CD4-positive, alpha-beta T cell treated with Interleukin-6 for 4 hours (primary cell): ENCODE measurements around the gene RAG1.
"Not testable (repeated sequence)": the region's sequence is repeated elsewhere in the genome, so short reads cannot be mapped to it uniquely, and the experiment has no call there.

Experiments used
- DNase-seq: peaks from one replicate; pipeline ENCODE4 v3.0.0-alpha.2; 2020; ENCODE audit warnings: mixed read lengths

Gene RAG1

DNA sequence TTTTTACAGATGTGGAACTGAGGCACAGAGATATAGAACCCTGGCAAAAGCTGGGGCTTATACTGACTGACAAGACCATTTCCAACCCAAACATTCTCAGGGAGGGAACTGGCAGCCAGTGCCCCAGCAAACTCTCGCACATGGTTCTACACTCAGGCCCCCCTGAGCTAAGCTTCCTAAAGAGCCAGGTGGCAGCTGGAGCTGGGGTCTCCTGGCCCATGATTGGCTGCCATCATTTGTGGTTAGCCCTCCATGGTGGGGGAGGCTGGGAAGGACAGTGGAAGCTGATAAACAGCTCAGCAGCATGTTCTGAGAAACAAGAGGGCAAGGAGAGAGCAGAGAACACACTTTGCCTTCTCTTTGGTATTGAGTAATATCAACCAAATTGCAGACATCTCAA, at the start of gene RAG1:
Gene RAG1 (plus strand): TSS at position 314 of the 400 bp plus-strand sequence. CDS start 5,298 bp downstream, outside the sequence.
- DNase-seq = no peak

DNA sequence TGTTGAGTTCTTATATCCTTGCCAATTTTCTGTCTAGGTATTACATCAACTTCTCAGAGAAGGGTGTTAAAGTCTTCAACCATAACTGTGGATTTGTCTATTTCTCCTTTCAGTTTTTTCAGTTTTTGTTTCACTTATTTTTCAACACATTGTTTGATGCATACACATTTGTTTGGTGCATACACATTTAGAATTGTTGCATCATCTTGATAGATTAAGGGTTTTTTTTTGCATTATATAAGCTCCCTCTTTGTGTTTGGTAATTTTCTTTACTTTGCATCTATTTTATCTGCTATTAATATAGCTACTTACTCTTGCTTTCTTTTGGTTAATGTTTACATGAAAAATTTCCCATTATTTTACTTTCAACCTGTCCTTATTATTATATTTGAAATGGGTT, 37.0 kb upstream of the RAG1 start:
- DNase-seq = no peak

GRCh38 chr11:36532941-36533601, 34.7 kb upstream of the RAG1 start:
- no peak for DNase-seq

DNA sequence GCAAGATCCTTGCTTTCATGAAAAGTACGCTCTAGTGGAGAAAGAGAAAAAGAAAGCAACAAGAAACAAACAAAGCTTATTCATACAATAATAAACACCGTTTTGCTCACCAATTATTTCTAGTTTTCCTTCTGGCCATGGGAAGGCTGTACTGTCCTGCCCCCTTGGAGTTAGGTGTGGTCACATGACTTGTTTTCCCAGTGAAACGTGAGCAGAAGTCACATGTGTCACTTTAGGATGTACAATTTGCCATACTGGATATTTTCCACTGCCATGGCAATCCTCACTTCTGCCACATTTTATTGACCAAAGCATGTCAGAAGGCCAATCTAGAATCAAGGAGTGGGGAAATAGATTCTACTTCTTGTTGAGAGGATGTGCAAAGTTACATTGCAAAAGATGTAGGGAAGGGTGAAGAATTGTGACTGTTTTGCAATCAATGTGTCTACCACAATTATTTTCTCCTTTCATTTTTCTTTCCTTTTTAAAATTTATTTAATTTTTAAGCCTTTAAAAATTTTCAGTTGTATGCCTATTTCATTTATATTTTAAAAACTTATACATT, 33.4 kb upstream of the RAG1 start:
- no peak for DNase-seq

- DNase-seq = no peak
Measured at GRCh38 chr11:36540998-36541397, 26.8 kb upstream of the RAG1 start.

DNA sequence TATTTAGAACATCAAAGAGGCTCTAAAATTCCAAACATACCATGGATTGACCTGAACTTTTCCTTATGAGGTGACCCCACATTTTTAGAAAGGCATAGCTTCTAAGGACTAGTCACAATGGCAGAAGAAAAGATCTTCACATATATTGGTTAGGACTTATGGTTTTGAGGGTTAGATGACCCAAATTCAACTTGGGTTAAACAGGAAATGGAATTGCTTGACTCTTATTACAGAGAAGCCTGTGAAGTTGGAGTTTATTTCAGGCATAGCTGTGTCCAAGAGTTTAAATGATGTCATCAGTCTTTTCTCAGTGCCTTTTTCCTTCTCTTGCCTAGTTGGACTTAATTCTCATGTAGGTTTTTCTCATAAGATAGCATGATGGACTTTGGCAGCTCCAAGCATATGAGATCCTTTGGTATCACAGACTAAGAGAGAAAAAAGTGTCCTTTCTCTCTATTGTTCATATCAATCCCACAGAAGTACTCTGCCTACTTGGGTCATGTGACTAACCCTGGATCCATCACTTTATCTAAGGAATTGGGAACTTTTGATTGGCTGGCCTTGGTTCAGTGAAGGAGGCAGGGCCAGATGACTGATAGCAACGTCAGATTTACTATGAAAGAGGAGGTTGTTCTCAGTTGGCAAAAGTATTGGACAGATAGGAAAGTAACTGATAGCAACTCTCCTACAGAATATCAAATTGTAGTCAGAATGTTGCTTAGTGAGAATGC, 17.3 kb upstream of the RAG1 start:
- DNase-seq = no peak

- DNase-seq = not testable (repeated sequence)
Measured at GRCh38 chr11:36557390-36557789, 10.4 kb upstream of the RAG1 start.

DNA sequence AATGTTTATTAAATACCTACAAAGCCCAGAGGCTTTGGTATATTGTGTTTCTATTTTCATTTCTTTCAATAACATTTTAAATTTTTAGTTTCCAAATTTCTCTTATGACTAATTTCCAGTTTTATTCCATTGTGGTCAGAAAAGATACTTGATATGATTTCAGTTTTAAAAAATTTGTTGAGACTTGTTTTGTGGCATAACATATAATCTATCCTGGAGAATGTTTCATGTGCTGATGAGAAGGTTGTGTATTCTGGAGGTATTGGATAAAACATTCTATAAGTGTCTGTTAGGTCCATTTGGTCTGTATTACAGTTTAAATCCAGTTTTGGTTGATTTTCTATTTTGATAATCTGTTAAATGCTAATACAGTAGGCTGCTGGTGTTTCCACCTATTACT, 9.8 kb upstream of the RAG1 start:
- no peak for DNase-seq

- DNase-seq = no peak
Measured at GRCh38 chr11:36558571-36559413, 9.0 kb upstream of the RAG1 start.

- peak; percentile 55 for DNase-seq
Measured at GRCh38 chr11:36564376-36565030, 3.3 kb upstream of the RAG1 start.

DNA sequence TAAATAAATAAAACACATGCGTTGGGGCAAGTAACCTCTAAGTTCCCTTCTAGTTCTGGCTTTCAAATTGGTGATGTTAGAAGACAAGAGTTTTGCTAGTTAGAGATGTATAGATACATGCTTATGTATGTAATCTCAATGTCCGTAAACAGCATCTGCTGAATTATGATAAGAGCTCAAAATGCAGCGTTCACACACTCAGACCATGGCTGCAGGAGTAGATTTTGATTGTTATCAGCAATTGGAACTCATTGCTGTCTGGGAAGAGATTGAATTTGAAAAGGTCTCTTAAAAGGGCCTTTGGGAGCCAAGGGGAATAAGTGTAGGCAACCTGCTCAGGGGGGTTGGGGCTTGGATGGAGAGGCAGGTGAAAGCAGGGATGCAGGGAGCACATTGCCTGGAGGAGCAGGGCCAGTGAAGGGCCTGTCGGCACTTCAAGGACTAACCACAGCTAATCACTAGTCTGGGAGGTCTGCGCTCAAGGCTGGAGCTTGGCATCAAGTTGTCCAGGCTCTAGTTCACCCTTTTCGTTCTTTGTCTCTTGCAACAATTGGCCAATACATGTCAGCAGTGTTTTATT, 2.7 kb upstream of the RAG1 start:
- no peak for DNase-seq

GRCh38 chr11:36566407-36567053, 1.3 kb upstream of the RAG1 start:
- no peak for DNase-seq

DNA sequence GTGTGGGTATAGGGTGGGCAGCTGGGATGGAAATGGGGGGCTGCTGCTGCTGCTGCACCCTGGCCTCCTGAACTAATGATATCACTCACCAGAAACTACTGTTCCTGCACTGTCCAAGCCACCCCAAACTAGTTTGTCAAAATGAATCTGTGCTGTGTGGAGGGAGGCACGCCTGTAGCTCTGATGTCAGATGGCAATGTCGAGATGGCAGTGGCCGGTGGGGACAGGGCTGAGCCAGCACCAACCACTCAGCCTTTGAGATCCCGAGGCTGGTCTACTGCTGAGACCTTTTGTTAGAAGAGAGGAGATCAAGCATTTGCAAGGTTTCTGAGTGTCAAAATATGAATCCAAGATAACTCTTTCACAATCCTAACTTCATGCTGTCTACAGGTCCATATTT, 1.3 kb downstream of the RAG1 start:
- no peak for DNase-seq

DNA sequence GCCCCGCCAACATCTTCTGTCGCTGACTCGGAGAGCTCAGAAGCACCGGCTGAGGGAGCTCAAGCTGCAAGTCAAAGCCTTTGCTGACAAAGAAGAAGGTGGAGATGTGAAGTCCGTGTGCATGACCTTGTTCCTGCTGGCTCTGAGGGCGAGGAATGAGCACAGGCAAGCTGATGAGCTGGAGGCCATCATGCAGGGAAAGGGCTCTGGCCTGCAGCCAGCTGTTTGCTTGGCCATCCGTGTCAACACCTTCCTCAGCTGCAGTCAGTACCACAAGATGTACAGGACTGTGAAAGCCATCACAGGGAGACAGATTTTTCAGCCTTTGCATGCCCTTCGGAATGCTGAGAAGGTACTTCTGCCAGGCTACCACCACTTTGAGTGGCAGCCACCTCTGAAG, 6.7 kb downstream of the RAG1 start:
- DNase-seq = no peak

DNA sequence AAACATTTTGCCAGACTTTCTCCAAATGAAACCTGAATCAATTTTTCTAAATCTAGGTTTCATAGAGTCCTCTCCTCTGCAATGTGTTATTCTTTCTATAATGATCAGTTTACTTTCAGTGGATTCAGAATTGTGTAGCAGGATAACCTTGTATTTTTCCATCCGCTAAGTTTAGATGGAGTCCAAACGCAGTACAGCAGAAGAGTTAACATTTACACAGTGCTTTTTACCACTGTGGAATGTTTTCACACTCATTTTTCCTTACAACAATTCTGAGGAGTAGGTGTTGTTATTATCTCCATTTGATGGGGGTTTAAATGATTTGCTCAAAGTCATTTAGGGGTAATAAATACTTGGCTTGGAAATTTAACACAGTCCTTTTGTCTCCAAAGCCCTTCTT, 9.6 kb downstream of the RAG1 start:
- no peak for DNase-seq

DNA sequence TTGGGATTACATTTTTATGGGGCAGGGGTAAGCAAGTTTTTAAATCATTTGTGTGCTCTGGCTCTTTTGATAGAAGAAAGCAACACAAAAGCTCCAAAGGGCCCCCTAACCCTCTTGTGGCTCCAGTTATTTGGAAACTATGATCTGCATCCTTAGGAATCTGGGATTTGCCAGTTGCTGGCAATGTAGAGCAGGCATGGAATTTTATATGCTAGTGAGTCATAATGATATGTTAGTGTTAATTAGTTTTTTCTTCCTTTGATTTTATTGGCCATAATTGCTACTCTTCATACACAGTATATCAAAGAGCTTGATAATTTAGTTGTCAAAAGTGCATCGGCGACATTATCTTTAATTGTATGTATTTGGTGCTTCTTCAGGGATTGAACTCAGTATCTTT, 10.1 kb downstream of the RAG1 start:
- DNase-seq = no peak

DNA sequence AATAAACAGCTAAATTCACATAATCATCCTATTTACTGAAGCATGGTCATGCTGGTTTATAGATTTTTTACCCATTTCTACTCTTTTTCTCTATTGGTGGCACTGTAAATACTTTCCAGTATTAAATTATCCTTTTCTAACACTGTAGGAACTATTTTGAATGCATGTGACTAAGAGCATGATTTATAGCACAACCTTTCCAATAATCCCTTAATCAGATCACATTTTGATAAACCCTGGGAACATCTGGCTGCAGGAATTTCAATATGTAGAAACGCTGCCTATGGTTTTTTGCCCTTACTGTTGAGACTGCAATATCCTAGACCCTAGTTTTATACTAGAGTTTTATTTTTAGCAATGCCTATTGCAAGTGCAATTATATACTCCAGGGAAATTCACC, 10.7 kb downstream of the RAG1 start:
- DNase-seq = no peak

DNA sequence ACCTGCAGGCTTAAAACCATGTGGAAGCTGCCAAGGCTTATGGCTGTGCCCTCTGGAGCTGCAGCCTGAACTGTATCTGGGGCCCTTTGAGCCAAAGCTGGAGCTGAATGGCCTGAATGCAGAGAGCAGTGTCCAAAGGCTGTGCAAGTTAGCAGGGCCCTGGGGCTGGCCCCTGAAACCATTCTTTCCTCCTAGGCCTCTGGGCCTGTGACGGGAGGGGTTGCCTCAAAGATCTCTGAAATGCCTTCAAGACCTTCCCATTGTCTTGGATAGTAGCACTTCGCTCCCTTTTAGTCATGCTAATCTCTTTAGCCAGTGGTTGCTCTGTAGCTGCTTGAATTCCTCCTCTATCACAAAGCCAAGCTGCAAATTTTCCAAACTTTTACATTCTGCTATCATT, 13.7 kb downstream of the RAG1 start:
- DNase-seq = no peak

DNA sequence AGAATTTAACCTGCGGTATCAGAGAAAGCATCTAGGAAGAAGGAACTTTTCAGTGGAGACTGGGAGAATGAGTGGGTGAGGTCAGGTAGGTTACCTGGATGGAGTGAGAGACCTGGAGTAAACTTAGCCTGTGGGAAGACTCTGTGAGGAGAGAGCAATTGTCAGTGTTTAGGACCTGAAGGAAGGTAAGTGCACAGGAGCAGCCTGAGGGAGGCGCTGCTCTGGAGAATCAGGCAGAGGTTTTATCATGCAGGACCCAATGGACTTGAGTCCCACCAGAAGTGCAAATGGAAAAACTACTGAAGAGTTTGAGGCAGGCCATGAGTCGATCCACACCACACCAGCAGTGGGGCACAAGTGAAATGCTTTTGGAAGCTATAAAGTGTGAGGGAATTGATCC, 15.9 kb downstream of the RAG1 start:
- no peak for DNase-seq

DNA sequence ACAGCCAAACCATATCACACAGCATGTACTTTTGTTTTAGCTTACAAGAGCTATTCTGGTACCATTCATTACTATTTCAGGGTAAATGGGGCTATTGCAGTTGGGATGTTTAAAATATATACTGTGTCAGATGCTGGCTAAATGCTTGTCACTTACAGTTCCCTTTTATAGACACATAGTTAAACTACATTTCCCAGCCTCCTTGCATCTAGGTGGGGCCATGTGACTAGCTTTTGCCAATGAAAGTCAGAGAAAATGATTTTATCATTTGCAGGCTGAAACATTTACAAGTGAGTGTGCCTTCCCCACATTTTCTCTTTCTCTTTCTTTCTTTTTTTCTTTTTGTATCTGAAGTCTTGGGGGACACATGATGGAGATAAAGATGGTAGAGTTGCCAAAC, 18.7 kb downstream of the RAG1 start:
- DNase-seq = no peak

GRCh38 chr11:36588099-36588498, 20.3 kb downstream of the RAG1 start:
- DNase-seq = no peak

DNA sequence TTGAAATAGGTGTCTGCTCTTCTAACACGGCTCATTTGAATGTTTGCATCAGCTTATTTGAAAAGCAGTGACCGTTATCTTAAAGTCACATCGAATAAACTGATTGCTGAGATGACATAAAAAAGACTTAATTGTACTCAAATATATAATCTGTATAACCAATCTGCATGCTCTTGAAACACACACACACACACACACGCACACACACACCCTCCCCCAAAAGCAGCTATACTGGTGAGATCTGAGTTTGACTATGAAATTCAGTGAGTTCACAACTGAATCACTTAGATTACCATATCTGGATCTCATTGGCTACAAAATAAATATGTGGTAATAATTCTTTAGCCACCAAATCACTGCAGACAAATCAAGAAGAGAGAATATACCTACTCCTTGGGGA, 22.7 kb downstream of the RAG1 start:
- DNase-seq = no peak
